B cell (primary cell): ENCODE measurements around the gene PTGER3. TPM values are rescaled to one million over a fixed set of nuclear protein-coding genes. Genes with fewer than 3 reads are reported as not detected.

Experiments
- ATAC-seq: fragments of 200-7000 bp; cut with Tn5 transposase; one replicate; pipeline ENCODE4 v1.10.0; 2021; ENCODE audit warnings: low read depth, mild to moderate bottlenecking, moderate number of reproducible peaks, moderate library complexity
- CTCF ChIA-PET: fragments of 350-600 bp; sonication (Branson Sonifier 250); formaldehyde crosslinking; loops from one replicate; lab custom pipeline; 2021; ENCODE audit warnings: antibody characterized with exemption, inconsistent platforms; lab: Charles Lee
- POLR2A ChIA-PET: fragments of 350-600 bp; sonication (Branson Sonifier 250); formaldehyde crosslinking; loops from one replicate; lab custom pipeline; 2021; ENCODE audit warnings: antibody characterized with exemption; lab: Charles Lee
- DNase-seq: peaks from one replicate; pipeline ENCODE4 v3.0.0; 2013
- H2AFZ ChIP-seq: 2 replicates; pipeline ENCODE4 v1.6.1; 2012; ENCODE audit warnings: mild to moderate bottlenecking, low read depth, low read length; ENCODE audit not compliant: insufficient read depth, poor library complexity, severe bottlenecking
- H3K27ac ChIP-seq, 2 donors: 1 replicate in 1 of 2; 2 replicates in 1 of 2; pipeline ENCODE4 v1.5.1; 2012 to 2013; ENCODE audit warnings: low read length in 2 of 2, mild to moderate bottlenecking in 2 of 2, moderate library complexity in 1 of 2
- H3K27me3 ChIP-seq, 4 experiments: fragments of 200-600 bp in 1 of 4; sonication (generic) in 1 of 4; replicated peaks in 1 of 4; 1 replicate in 2 of 4; 2 replicates in 2 of 4; pipeline versions ENCODE4 v1.6.1 to v1.7.0; 2013 to 2016; ENCODE audit warnings: low read length in 3 of 4, mild to moderate bottlenecking in 2 of 4, mixed read lengths in 1 of 4, moderate library complexity in 1 of 4; ENCODE audit not compliant: insufficient read depth in 4 of 4, control insufficient read depth in 3 of 4; ENCODE audit errors: control extremely low read depth in 1 of 4
- H3K36me3 ChIP-seq, 2 experiments: replicated peaks in 1 of 2; 1 replicate in 1 of 2; 2 replicates in 1 of 2; pipeline versions ENCODE4 v1.6.1 to v1.7.1; 2013; ENCODE audit warnings: low read length in 1 of 2; ENCODE audit not compliant: insufficient read depth in 2 of 2, control insufficient read depth in 1 of 2; ENCODE audit errors: control extremely low read depth in 1 of 2, extremely low read depth in 1 of 2
- H3K4me1 ChIP-seq, 2 donors: fragments of 200-600 bp in 1 of 2; sonication (generic) in 1 of 2; 1 replicate in 1 of 2; 2 replicates in 1 of 2; pipeline versions ENCODE4 v1.5.1 to v1.6.1; 2013 to 2017; ENCODE audit warnings: low read length in 2 of 2; ENCODE audit not compliant: control insufficient read depth in 2 of 2, insufficient read depth in 2 of 2
- H3K4me2 ChIP-seq: replicated peaks from 2 replicates; pipeline ENCODE3; 2012; ENCODE audit warnings: mild to moderate bottlenecking, low read depth, low read length; ENCODE audit not compliant: poor library complexity, severe bottlenecking
- H3K4me3 ChIP-seq, 5 experiments: fragments of 200-600 bp in 1 of 5; sonication (generic) in 1 of 5; 1 replicate in 3 of 5; 2 replicates in 2 of 5; pipeline versions ENCODE4 v1.5.1 to v1.7.0; 2011 to 2016; ENCODE audit warnings: low read length in 4 of 5, mild to moderate bottlenecking in 4 of 5, low read depth in 2 of 5, control low read depth in 1 of 5, moderate library complexity in 1 of 5; ENCODE audit not compliant: insufficient read depth in 1 of 5; ENCODE audit errors: control extremely low read depth in 1 of 5, extremely low read depth in 1 of 5
- H3K79me2 ChIP-seq: fragments of 200-600 bp; sonication (generic); one replicate; pipeline ENCODE4 v1.6.0; 2016; ENCODE audit warnings: low read length; ENCODE audit not compliant: control insufficient read depth, insufficient read depth
- H3K9ac ChIP-seq: fragments of 200-600 bp; sonication (generic); 2 replicates; pipeline ENCODE4 v1.6.1; 2017; ENCODE audit warnings: mild to moderate bottlenecking, low read length, moderate library complexity
- H3K9me3 ChIP-seq, 3 donors: one replicate each; pipeline versions ENCODE4 v1.6.1 to v1.7.1; 2013; ENCODE audit warnings: low read length in 2 of 3; ENCODE audit not compliant: control insufficient read depth in 2 of 3, insufficient read depth in 1 of 3; ENCODE audit errors: control extremely low read depth in 1 of 3
- H4K20me1 ChIP-seq: 2 replicates; pipeline ENCODE4 v1.6.0; 2012; ENCODE audit warnings: mild to moderate bottlenecking, low read length; ENCODE audit not compliant: insufficient read depth, control insufficient read depth, poor library complexity, severe bottlenecking
- H3K27ac Mint-ChIP-seq: one replicate; pipeline ENCODE4 v1.8.0; 2021; ENCODE audit warnings: mixed read lengths
- H3K27me3 Mint-ChIP-seq: one replicate; pipeline ENCODE4 v1.8.0; 2021; ENCODE audit warnings: mixed read lengths
- H3K4me1 Mint-ChIP-seq: one replicate; pipeline ENCODE4 v1.8.0; 2021; ENCODE audit warnings: mixed read lengths
- H3K4me3 Mint-ChIP-seq: one replicate; pipeline ENCODE4 v1.8.0; 2021; ENCODE audit warnings: mixed read lengths
- H3K9me3 Mint-ChIP-seq: one replicate; pipeline ENCODE4 v1.8.0; 2022; ENCODE audit warnings: mixed read lengths; ENCODE audit not compliant: insufficient read depth
- CTCF ChIP-seq: fragments of 200-600 bp; IDR thresholded peaks from one replicate; pipeline ENCODE4 v1.8.0; 2022; ENCODE audit warnings: antibody characterized with exemption, mild to moderate bottlenecking
- EZH2 ChIP-seq: IDR thresholded peaks from 2 replicates; pipeline ENCODE4 v1.6.1; 2012; ENCODE audit warnings: borderline replicate concordance, low read depth, mild to moderate bottlenecking, moderate library complexity, low read length; ENCODE audit not compliant: insufficient read depth, poor library complexity, severe bottlenecking
- WGBS: methylation state at CpG from one replicate; pipeline ENCODE4 v1.1.5; 2013; ENCODE audit warnings: missing lambda C conversion rate; ENCODE audit not compliant: insufficient coverage; 5-methylcytosine and 5-hydroxymethylcytosine counted together
- intact Hi-C: fragments of 100-400 bp; cut with micrococcal nuclease; formaldehyde crosslinking; loops from one replicate; pipeline ENCODE4 v1.10.0; 2022
- polyA plus RNA-seq: library from polyadenylated mRNA; depleted of rRNA; stranded (reverse); fragments of >200 nt; gene quantifications from 2 replicates; pipeline ENCODE4 v1.2.3, GENCODE V29; 2012
- total RNA-seq, 2 donors: library from RNA; stranded (reverse); fragments of 120-200 nt in 1 of 2; gene quantifications; 1 replicate in 1 of 2; 2 replicates in 1 of 2; pipeline versions ENCODE4 v1.2.3 to v1.2.4, GENCODE V29; 2013 to 2022

PTGER3 gene
- total and polyA plus RNA-seq, 2 donors (not counting 1 experiment from before 2014, with no cell fraction given) = 0.27 TPM; not detected in 1

- POLR2A ChIA-PET = no interaction called here
- H3K4me3 ChIP-seq = no peak overlapping the region
- Mint-ChIP-seq H3K4me1 (no peaks in the 10 kb centered on the region), H3K4me3 (no peak overlapping the region), H3K27ac (no peak overlapping the region), H3K9me3 (peaks cover 3% of the 10 kb centered on the region), H3K27me3 (peaks cover under 1% of the 10 kb centered on the region)
- no peak overlapping the region for H3K27ac ChIP-seq
- TF ChIP-seq EZH2 (no peak), CTCF (no peak)
- no peak for DNase-seq
- H3K4me1 ChIP-seq = no peaks in the 10 kb centered on the region
- CTCF ChIA-PET = interaction anchor here (0.7 kb wide), 1 partner anchor 813 kb away, joined by 3 read pairs; no protein-coding TSS in a partner anchor
- no CpG with 5 or more reads among the region's 1 CpG for WGBS
- H2AFZ ChIP-seq = no peak overlapping the region
- H3K36me3 ChIP-seq = no peaks in the 10 kb centered on the region
- intact Hi-C loops = no loop called here
- H3K27me3 ChIP-seq = no peaks in the 10 kb centered on the region
- H3K9me3 ChIP-seq = no peaks in the 10 kb centered on the region
- no peak overlapping the region for H3K9ac ChIP-seq
- H4K20me1 ChIP-seq = no peaks in the 10 kb centered on the region
- H3K4me2 ChIP-seq = no peak overlapping the region
- ATAC-seq = no peak
- H3K79me2 ChIP-seq = no peaks in the 10 kb centered on the region
These were observed 86.1 kb downstream of the PTGER3 start for GRCh38 chr1:70961374-70961975.

GRCh38 chr1:70948396-70949017 lies 99.1 kb downstream of the PTGER3 start:
- H3K27me3 Mint-ChIP-seq = peaks cover 4% of the 10 kb centered on the region
- no peak overlapping the region for H3K4me3 ChIP-seq
- H3K9me3 ChIP-seq = no peaks in the 10 kb centered on the region
- no peak overlapping the region for H3K27ac ChIP-seq
- no CpG with 5 or more reads among the region's 5 CpGs for WGBS
- H3K79me2 ChIP-seq = no peaks in the 10 kb centered on the region
- no peaks in the 10 kb centered on the region for H3K4me1 Mint-ChIP-seq
- ATAC-seq (no peak), DNase-seq (no peak)
- no peaks in the 10 kb centered on the region for H3K27me3 ChIP-seq
- intact Hi-C loops = no loop called here
- no peaks in the 10 kb centered on the region for H3K9me3 Mint-ChIP-seq
- H3K4me3 Mint-ChIP-seq = no peak overlapping the region
- H3K4me2 ChIP-seq = no peak overlapping the region
- ChIA-PET POLR2A (no interaction called here), CTCF (no interaction called here)
- TF ChIP-seq EZH2 (no peak), CTCF (no peak)
- no peak overlapping the region for H3K27ac Mint-ChIP-seq
- H3K4me1 ChIP-seq = no peaks in the 10 kb centered on the region
- no peaks in the 10 kb centered on the region for H3K36me3 ChIP-seq
- H4K20me1 ChIP-seq = no peaks in the 10 kb centered on the region
- no peak overlapping the region for H3K9ac ChIP-seq
- H2AFZ ChIP-seq = no peak overlapping the region
